ENCODE results near the gene CDC20. TPM values are rescaled to one million over a fixed set of nuclear protein-coding genes. Genes with fewer than 3 reads are reported as not detected.

The CDC20 gene
- total RNA-seq, 1 experiment from 2014 or later, result 355 TPM

- H4K20me1 ChIP-seq (ENCODE audit: insufficient read depth), result no peaks in the 10 kb centered on the region
- POLR2A ChIA-PET, result no interaction called here
Observed at GRCh38 chr1:43402089-43402865, 43.5 kb downstream of the CDC20 start.

More at GRCh38 chr1:43402089-43402865, 43.5 kb downstream of the CDC20 start:
- H3K27me3 ChIP-seq (ENCODE audit: insufficient read depth, low read length), result no peaks in the 10 kb centered on the region
- ATAC-seq, result no peak
- H3K79me2 ChIP-seq (ENCODE audit: insufficient read depth, low read length), result no peaks in the 10 kb centered on the region
- no peak overlapping the region for H3K9ac ChIP-seq (ENCODE audit: low read length)
- no peak overlapping the region for H2AFZ ChIP-seq (ENCODE audit: low read depth, low read length, poor library complexity, severe bottlenecking)
- peaks cover 9 to 18% of the 10 kb centered on the region in 2 experiments; a peak in 2 of 4 replicates for H3K36me3 ChIP-seq (ENCODE audit: control insufficient read depth in 1 of 2, insufficient read depth in 2 of 2, low read length in 2 of 2)
- CTCF ChIA-PET, result no interaction called here
- no peaks in the 10 kb centered on the region for H3K9me2 ChIP-seq (ENCODE audit: insufficient read depth)
- DNase-seq (ENCODE audit: low read depth, low spot score), result no peak
- no peak overlapping the region for H3K27ac ChIP-seq (ENCODE audit: low read depth, low read length)
- BruUV-seq (replicated peaks), result no TSS peak
- no peaks in the 10 kb centered on the region for H3K4me1 ChIP-seq (ENCODE audit: control insufficient read depth in 1 of 2, insufficient read depth in 2 of 2, low read length in 2 of 2)
- RAD21 ChIA-PET (ENCODE audit: low non-redundant PET in 1 of 2, low total read pairs in 2 of 2, uncharacterized antibody in 2 of 2, unreplicated experiment in 2 of 2), result no interaction called here
- no peaks in the 10 kb centered on the region for H3K9me3 ChIP-seq (ENCODE audit: control insufficient read depth in 1 of 2, insufficient read depth in 1 of 2, low read depth in 1 of 2, low read length in 2 of 2)
- no peak overlapping the region for H3K4me3 ChIP-seq (replicated peaks in 1 of 2; ENCODE audit: low read depth in 1 of 2, low read length in 2 of 2)
- TF ChIP-seq ATF3 (IDR thresholded peaks at IDR 0.05) (no peak), ZBTB33 (IDR thresholded peaks at IDR 0.05; ENCODE audit: extremely low read depth, insufficient replicate concordance, low read length) (no peak), ZFX (IDR thresholded peaks at IDR 0.05) (no peak), MAX (IDR thresholded peaks at IDR 0.05) (no peak), CBX3 (IDR thresholded peaks at IDR 0.05; ENCODE audit: low read depth) (no peak), TCF7L2 (IDR thresholded peaks at IDR 0.05; ENCODE audit: borderline replicate concordance, extremely low read depth, insufficient read depth, insufficient read length) (no peak), FOSL1 (IDR thresholded peaks at IDR 0.05; ENCODE audit: low read depth) (no peak), ZNF274 (IDR thresholded peaks at IDR 0.05; ENCODE audit: low read depth, low read length) (no peak), RAD21 (IDR thresholded peaks at IDR 0.05; ENCODE audit: low read depth) (no peak), CTCF (IDR thresholded peaks at IDR 0.05 in 2 of 3, conservative IDR thresholded peaks at IDR 0.05 in 1 of 3; ENCODE audit: borderline replicate concordance in 1 of 3, insufficient read depth in 1 of 3, low read depth in 2 of 3, low read length in 2 of 3) (no peak), YY1 (IDR thresholded peaks at IDR 0.05; ENCODE audit: extremely low read depth, insufficient replicate concordance, low read depth, low read length) (no peak), POLR2AphosphoS5 (IDR thresholded peaks at IDR 0.05; ENCODE audit: low read depth, low read length) (no peak)
- no peak overlapping the region for H3K4me2 ChIP-seq (ENCODE audit: low read length)
- intact Hi-C loops (cut with micrococcal nuclease), result no loop called here

Data from HCT116 (cell line).